GM12878 (cell line): ENCODE results near the gene SDK2. TPM values are rescaled to one million over a fixed set of nuclear protein-coding genes. Genes with fewer than 3 reads are reported as not detected.

ENCODE experiments used
- ATAC-seq: fragments of 200-7000 bp; cut with Tn5 transposase; 3 replicates; pipeline ENCODE4 v1.9.1; 2020; ENCODE audit warnings: mild to moderate bottlenecking, moderate library complexity
- BruUV-seq: library from RNA; stranded (reverse); fragments of 400-500 nt; replicated peaks from 2 replicates; lab custom pipeline; 2021; lab: Mats Ljungman, UMichigan
- CTCF ChIA-PET: fragments of 300-600 bp; sonication (Branson Sonifier 250); formaldehyde crosslinking; extraction: SDS; loops from one replicate; lab custom pipeline; 2021; ENCODE audit warnings: inconsistent platforms; lab: Yijun Ruan, JAX
- POLR2A ChIA-PET: fragments of 350-600 bp; formaldehyde crosslinking; extraction: SDS; loops from one replicate; lab custom pipeline; 2021; ENCODE audit warnings: inconsistent platforms; lab: Charles Lee
- RAD21 ChIA-PET: fragments of 300-600 bp; sonication (Branson Sonifier 250); formaldehyde crosslinking; loops from one replicate; lab custom pipeline; 2023; ENCODE audit warnings: antibody characterized with exemption; ENCODE audit not compliant: unreplicated experiment; lab: Charles Lee
- SMC1A ChIA-PET: fragments of 300-600 bp; sonication (Branson Sonifier 250); formaldehyde crosslinking; loops from one replicate; lab custom pipeline; 2023; ENCODE audit not compliant: unreplicated experiment, uncharacterized antibody; lab: Charles Lee
- DNase-seq: peaks from one replicate; pipeline ENCODE4 v3.0.0-alpha.2; 2011; ENCODE audit warnings: low read depth, low spot score
- FAIRE-seq: peaks from 3 replicates; lab custom pipeline; 2011; peaks lifted over from hg19 to GRCh38; lab: Jason Lieb, UNC
- H2AFZ ChIP-seq: 2 replicates; pipeline ENCODE4 v1.6.0; 2011; ENCODE audit warnings: low read depth, low read length, control low read depth; ENCODE audit not compliant: control insufficient read depth
- H3K27ac ChIP-seq: 2 replicates; pipeline ENCODE4 v1.5.1; 2011; ENCODE audit warnings: control low read depth; ENCODE audit not compliant: control insufficient read depth, insufficient read depth
- H3K27me3 ChIP-seq, 2 experiments: replicated peaks in 1 of 2; 2 replicates each; pipeline versions ENCODE4 v1.6.0 to v1.6.1; 2011; ENCODE audit warnings: low read length in 1 of 2; ENCODE audit not compliant: control insufficient read depth in 2 of 2, insufficient read depth in 2 of 2
- H3K36me3 ChIP-seq, 2 experiments: 2 replicates each; pipeline ENCODE4 v1.5.1; 2011; ENCODE audit warnings: low read length in 1 of 2; ENCODE audit not compliant: control insufficient read depth in 2 of 2, insufficient read depth in 2 of 2
- H3K4me1 ChIP-seq: 2 replicates; pipeline ENCODE4 v1.6.1; 2011; ENCODE audit warnings: mild to moderate bottlenecking, low read length, moderate library complexity, mixed read lengths; ENCODE audit not compliant: control insufficient read depth, insufficient read depth
- H3K4me2 ChIP-seq: 2 replicates; pipeline ENCODE4 v1.6.0; 2011; ENCODE audit warnings: control low read depth; ENCODE audit not compliant: control insufficient read depth, insufficient read depth
- H3K4me3 ChIP-seq: fragments of 200-600 bp; sonication (generic); 2 replicates; pipeline ENCODE4 v1.5.1; 2016
- H3K79me2 ChIP-seq: 2 replicates; pipeline ENCODE4 v1.6.0; 2011; ENCODE audit warnings: low read length; ENCODE audit not compliant: control insufficient read depth, insufficient read depth
- H3K9ac ChIP-seq: 2 replicates; pipeline ENCODE4 v1.8.0; 2011; ENCODE audit warnings: low read length, control low read depth, mixed read lengths; ENCODE audit not compliant: control insufficient read depth, insufficient read depth
- H3K9me3 ChIP-seq: replicated peaks from 3 replicates; pipeline ENCODE4 v1.5.1; 2011; ENCODE audit warnings: mild to moderate bottlenecking, low read length; ENCODE audit not compliant: control insufficient read depth, insufficient read depth
- H4K20me1 ChIP-seq: 2 replicates; pipeline ENCODE4 v1.6.0; 2011; ENCODE audit not compliant: control insufficient read depth, insufficient read depth
- ASH2L ChIP-seq: fragments of 300-600, 200-600 bp; sonication (generic); IDR thresholded peaks from 2 replicates; pipeline ENCODE4 v1.6.1; 2017; ENCODE audit warnings: low read depth, mild to moderate bottlenecking, borderline replicate concordance
- CBX3 ChIP-seq: fragments of 200-600 bp; sonication (generic); IDR thresholded peaks from 2 replicates; pipeline ENCODE4 v1.6.1; 2016; ENCODE audit warnings: low read depth, borderline replicate concordance
- CBX5 ChIP-seq: sonication (generic); IDR thresholded peaks from 2 replicates; pipeline ENCODE4 v1.6.1; 2016; ENCODE audit warnings: low read depth, moderate library complexity, mild to moderate bottlenecking, inconsistent platforms
- IKZF2 ChIP-seq, 2 experiments: fragments of 450-650 bp; IDR thresholded peaks; 2 replicates each; pipeline ENCODE4 v1.6.1; 2017; ENCODE audit warnings: mild to moderate bottlenecking in 2 of 2, moderate library complexity in 2 of 2
- KLF5 ChIP-seq: fragments of 450-650 bp; IDR thresholded peaks from 2 replicates; pipeline ENCODE4 v1.6.1; 2014; ENCODE audit warnings: mild to moderate bottlenecking; ENCODE audit not compliant: partially characterized antibody
- NBN ChIP-seq: fragments of 450-650 bp; IDR thresholded peaks from 2 replicates; pipeline ENCODE4 v1.6.1; 2016
- REST ChIP-seq: IDR thresholded peaks from 2 replicates; pipeline ENCODE4 v1.6.1; 2012; ENCODE audit warnings: mild to moderate bottlenecking, low read depth, low read length
- SMARCA5 ChIP-seq: fragments of 450-650 bp; IDR thresholded peaks from 2 replicates; pipeline ENCODE4 v1.6.1; 2017; ENCODE audit warnings: mild to moderate bottlenecking
- TCF7 ChIP-seq: IDR thresholded peaks from 2 replicates; pipeline ENCODE4 v1.6.1; 2014; ENCODE audit warnings: antibody characterized with exemption, borderline replicate concordance
- ZNF274 ChIP-seq: IDR thresholded peaks from one replicate; pipeline ENCODE4 v1.8.0; 2011; ENCODE audit not compliant: insufficient read length, insufficient read depth
- ZNF592 ChIP-seq: fragments of 450-650 bp; IDR thresholded peaks from 2 replicates; pipeline ENCODE4 v1.6.1; 2017; ENCODE audit warnings: mild to moderate bottlenecking, moderate library complexity
- ZZZ3 ChIP-seq: IDR thresholded peaks from 2 replicates; pipeline ENCODE4 v1.6.1; 2011; ENCODE audit warnings: low read depth; ENCODE audit not compliant: control insufficient read depth, insufficient read length
- WGBS: methylation state at CpG from one replicate; pipeline ENCODE4 v1.1.6; 2016; ENCODE audit warnings: low lambda C conversion rate; ENCODE audit not compliant: insufficient replicate concordance, insufficient coverage; ENCODE audit errors: missing lambda C conversion rate; 5-methylcytosine and 5-hydroxymethylcytosine counted together
- in situ Hi-C: fragments of 300-500 bp; cut with MboI; formaldehyde crosslinking; loops from 9 replicates; pipeline ENCODE4 v1.14.3; 2018; ENCODE audit warnings: mixed read lengths
- intact Hi-C: fragments of 100-400 bp; cut with micrococcal nuclease; formaldehyde crosslinking; loops from one replicate; pipeline ENCODE4 v1.14.2; 2022; ENCODE audit not compliant: unreplicated experiment
- polyA plus RNA-seq, 11 experiments: library from polyadenylated mRNA; depleted of rRNA in 4 of 11; unstranded in 6 of 11; stranded (reverse) in 5 of 11; fragments of >200 nt; fragmentation: Nextera tagmentation in 4 of 11; fragmentation: Illumina TruSeq in 1 of 11; extraction: Ambion mirVana in 4 of 11; extraction: Trizol in 1 of 11; gene quantifications; 1 replicate in 1 of 11; 2 replicates in 10 of 11; pipeline versions ENCODE4 v1.2.1 to v1.2.3, GENCODE V29; 2011 to 2016; ENCODE audit warnings: inconsistent platforms in 2 of 11, missing spikeins in 2 of 11, low read depth in 1 of 11
- total RNA-seq, 4 experiments: library from RNA; depleted of rRNA in 3 of 4; stranded (reverse); fragments of >200 nt in 3 of 4; fragmentation: Illumina TruSeq in 1 of 4; extraction: Trizol in 1 of 4; gene quantifications; 2 replicates each; pipeline versions ENCODE4 v1.2.1 to v1.2.3, GENCODE V29; 2013 to 2021

The SDK2 gene
- total and polyA plus RNA-seq, 10 of the 15 experiments (the other 5 are each of a cell fraction or from before 2014, with no cell fraction given): 0.03 to 0.08 (median 0.03) TPM; not detected in 7

GRCh38 chr17:73489333-73489732 is 154.9 kb downstream of the SDK2 start:
- ATAC-seq: no peak

More at GRCh38 chr17:73489333-73489732, 154.9 kb downstream of the SDK2 start:
- Histone ChIP-seq H3K27ac (no peak overlapping the region), H3K4me3 (no peak overlapping the region), H3K4me2 (no peak overlapping the region), H3K4me1 (no peaks in the 10 kb centered on the region), H2AFZ (no peak overlapping the region), H3K79me2 (no peaks in the 10 kb centered on the region), H3K9me3 (peaks cover 2% of the 10 kb centered on the region; the same call in 2 of the 3 replicates), H3K27me3 (no peaks in the 10 kb centered on the region; a peak in 1 of 4 replicates), H3K36me3 (no peaks in the 10 kb centered on the region), H3K9ac (no peak overlapping the region), H4K20me1 (no peaks in the 10 kb centered on the region)
- SMC1A ChIA-PET: no interaction called here
- in situ Hi-C loops (no loop called here), intact Hi-C loops (no loop called here)
- POLR2A ChIA-PET: no interaction called here
- FAIRE-seq (no peak), DNase-seq (no peak)
- CTCF ChIA-PET: no interaction called here
- 22% methylated on average over 7 of the region's 7 CpGs for WGBS
- no TSS peak for BruUV-seq
- no peak for TF ChIP-seq ZZZ3
- TF ChIP-seq KLF5: no peak
- no peak for TF ChIP-seq NBN
- TF ChIP-seq CBX5: no peak
- TF ChIP-seq ZNF592: no peak
- TF ChIP-seq ZNF274: no peak
- TF ChIP-seq TCF7: no peak
- TF ChIP-seq IKZF2 (IDR thresholded peaks at IDR 0.05): no peak
- no peak for TF ChIP-seq CBX3
- TF ChIP-seq SMARCA5: no peak
- TF ChIP-seq ASH2L: no peak
- no peak for TF ChIP-seq REST
- RAD21 ChIA-PET: no interaction called here
